Measurements from ENCODE around the gene KRT4.

The KRT4 gene

GRCh38 chr12:52792185-52793029 is 21.5 kb downstream of the KRT4 start:
- DNase-seq (ENCODE audit: low read depth) = no peak

DNA sequence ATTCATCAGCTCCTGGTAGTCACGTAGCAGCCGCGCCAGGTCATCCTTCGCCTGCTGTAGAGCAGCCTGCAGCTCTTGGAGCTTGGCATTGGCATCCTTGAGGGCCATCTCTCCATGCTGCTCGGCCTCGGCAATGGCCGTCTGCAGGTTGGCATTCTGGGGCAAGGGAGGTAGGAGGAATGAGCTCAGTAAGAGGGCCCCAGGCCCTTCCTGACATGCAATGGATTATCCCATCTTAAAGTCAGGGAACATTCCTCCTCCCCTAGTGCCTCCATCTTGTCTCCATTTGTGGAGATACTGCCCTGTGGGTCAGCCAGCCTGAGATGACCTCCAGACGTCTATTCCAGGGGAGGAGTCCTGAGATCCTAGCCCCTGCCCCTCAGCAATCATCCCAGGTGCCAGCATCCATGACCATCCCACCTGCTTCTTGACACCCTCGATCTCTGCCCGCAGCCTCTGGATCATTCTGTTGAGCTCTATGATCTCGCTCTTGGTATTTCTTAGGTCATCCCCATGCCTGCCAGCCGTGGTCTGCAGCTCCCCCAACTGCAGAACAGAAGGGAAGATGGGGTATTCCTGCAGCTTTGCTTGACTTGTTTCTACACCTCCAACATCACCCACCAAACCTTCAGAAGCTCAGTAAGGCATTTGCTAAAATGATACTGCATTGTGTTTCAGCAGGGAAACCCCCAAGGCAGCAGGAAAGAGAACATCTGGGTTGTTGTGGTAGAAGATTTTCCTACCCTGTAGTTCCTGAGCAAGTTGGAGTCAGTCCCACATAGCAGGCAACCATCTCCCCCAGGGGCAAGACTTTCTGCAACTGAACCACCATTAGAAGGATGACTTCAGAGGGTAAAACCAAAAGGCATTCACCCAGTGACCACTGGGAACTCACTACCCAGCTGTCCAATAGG is 22.4 kb downstream of the KRT4 start:
- DNase-seq (ENCODE audit: low read depth) = no peak

DNA sequence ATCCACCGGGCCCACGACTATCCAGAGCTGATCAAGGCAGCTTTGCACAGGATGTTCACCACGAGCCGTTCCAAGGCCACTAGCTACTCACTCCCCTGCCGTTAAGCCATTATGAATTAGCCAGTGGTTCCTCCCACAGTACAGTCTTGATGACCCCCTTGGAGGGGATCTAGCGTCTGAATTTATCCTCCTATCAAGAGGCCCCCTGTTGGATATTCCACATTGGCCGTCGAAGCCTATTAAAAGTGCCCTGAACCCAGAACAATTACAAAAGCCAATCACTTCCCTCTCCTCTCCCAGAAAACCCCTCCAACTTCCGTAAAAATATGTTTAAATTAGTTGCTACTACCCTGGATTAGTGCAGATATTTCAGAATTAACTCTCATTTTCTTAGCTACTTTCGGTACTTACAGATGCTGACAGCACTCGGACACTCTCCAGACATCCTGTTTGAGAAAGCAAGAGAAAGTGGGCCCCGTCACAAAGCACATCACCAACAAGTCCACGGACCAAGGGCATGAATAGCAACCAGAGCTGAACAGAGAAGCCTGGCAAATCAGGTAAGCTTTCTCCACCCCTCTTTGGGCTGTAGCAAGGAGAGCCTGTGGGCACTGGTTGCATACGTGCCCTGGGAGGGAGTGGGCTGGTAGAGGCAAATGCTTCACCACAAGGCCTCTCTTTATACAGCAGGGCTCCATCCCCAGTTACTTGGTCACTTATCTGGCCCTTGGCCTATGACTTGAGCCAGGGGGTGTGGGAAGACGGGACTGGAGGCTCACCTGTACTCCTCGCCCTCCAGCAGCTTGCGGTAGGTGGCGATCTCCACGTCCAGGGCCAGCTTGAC is 23.3 kb downstream of the KRT4 start:
- no peak for DNase-seq (ENCODE audit: low read depth)

- DNase-seq (ENCODE audit: low read depth) = no peak
Measured at GRCh38 chr12:52789637-52790426, 24.1 kb downstream of the KRT4 start.

- no peak for DNase-seq (ENCODE audit: low read depth)
Measured at GRCh38 chr12:52788876-52789636, 24.9 kb downstream of the KRT4 start.

DNA sequence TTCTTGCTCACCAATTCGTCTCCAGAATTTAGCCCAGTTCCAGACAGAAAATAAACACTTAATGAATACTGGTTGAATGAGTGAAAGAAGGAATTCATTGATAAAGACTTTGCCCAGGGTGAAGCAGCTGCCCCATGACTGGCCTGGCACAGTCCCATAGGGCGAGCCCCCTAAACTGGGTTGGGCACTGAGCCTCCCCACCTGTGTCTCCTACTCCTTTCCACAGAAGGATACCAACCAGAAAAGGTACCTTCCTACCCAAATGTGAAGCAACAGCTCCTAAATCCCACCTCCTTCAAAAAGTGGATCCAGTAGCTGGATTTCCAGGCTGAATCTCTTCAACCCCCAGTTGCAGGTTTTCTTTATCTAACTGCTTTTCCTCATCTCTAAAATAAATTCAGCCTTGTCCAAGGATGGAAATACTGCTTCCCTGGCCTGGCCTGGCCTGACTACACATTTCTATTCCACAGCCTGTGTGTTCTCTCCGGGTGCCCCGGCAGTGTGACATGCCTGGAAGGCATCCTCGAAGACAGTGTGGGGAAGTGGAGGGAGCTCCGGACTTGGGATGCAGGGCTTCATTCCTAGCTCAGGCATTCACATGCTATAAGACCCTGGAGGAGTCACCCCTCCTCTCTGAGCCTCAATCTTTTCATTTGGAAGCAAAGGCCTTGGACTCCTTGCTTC is 25.6 kb downstream of the KRT4 start:
- DNase-seq (ENCODE audit: low read depth) = no peak

DNA sequence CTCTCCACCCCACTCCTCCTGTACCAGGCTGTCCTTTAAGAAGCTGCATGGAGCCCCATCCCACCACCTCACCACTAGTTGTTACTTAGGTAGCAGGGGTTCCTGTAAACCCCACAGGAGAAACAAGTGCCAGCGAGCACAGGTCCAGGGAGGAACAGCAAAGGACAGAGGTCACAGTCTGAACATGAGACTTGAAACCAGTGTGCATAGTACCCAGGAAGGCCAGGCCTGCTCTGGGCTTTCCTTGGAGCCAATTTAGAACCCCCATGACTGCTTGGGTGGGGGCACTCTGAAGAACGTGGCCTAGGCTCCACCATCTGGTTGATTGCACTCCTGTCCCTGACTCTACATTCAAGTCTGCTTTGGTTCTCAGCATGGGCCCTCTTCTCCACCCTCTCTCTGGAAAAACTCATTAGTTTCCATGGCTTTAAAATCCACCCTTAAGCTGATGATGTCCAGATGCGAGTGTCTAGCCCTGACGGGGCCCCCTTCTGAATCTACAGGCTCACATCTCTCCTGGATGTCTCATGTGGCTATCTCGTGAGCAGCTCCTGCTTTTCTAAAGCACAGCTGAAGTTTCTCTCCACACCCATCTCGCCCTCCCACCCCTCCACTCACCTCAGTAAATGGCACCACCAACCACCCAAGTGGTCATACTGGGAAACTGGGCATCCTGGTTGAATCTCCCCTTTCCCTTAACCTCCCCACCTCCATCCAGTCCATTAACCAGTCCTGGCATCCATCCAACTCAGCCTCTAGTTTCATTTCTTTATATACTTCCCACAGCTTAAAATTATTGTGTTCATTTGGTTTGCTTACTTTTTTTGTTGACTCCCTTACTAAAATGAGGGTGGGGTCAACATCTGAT is 26.4 kb downstream of the KRT4 start:
- no peak for DNase-seq (ENCODE audit: low read depth)

DNA sequence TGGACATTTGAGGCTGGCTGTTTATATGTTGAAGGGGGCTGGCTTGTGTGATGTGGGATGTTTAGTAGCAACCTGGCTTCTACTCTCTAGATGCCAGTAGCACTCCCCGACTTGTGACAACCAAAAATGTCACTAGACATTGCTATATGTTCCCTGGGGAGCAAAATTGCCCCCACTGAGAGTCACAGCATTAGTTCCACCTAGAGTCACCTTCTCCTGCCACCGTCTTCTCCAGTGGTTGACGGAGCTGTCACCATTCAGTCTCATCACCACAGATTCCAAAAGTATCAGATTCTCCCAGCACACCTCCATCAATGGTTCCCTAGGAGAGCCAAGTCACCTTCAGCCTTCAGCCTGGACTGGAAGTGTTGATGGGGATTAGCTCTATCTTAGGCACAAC is 29.0 kb downstream of the KRT4 start:
- DNase-seq (ENCODE audit: low read depth) = no peak

DNA sequence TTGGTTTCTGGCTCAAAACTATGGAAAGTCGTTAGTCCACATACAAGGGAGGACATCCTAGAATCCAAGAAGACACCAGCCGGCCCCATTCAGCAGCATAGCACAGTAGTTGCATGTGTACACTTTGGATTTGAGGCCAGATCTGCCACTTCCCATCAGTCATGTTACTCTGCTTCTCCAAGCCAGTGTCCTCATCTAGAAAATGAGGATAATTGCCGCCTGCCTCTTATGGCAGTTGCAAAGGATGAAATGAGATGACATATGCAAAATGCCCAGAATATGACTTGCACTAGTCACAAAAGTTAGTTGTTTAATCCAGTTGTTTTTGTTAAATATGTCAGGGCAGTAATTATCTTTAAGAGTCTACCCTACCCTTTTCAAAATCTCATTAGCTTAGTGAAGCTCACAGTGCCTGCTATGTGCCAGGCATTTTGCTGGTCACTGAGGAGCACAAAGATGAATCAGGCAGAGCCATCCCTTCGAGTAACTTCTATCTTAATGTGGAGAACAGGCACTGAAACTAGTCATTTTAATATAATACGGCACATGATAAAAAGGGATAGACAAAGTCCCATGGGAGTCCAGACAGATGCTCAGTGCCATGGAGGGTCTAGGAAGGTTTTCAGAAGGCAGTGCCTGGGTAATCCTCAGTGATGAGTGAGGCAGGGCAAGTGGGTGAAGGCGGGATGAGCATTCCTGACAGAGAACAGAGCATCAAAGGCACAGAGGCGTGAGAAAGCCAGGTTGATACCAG is 30.2 kb downstream of the KRT4 start:
- no peak for DNase-seq (ENCODE audit: low read depth)

DNA sequence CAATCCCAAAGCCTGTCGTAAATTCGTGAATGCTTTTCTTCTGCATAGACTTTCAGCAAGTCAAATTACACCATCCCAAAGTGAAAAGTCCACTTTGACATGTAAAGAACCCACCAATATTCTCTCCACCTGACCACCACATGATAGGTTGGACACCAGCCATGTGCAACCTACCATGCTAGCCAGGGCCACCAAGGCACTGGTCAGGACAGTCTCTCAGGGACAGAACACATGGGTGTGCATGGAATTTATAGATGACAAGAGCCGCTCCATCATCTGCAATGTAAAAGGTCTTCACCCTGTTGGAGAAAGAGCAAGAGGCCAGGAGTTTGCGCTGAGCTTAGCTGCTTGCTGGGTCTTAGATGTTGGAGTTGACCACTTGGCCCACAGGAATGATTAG is 31.4 kb downstream of the KRT4 start:
- DNase-seq (ENCODE audit: low read depth) = no peak

DNA sequence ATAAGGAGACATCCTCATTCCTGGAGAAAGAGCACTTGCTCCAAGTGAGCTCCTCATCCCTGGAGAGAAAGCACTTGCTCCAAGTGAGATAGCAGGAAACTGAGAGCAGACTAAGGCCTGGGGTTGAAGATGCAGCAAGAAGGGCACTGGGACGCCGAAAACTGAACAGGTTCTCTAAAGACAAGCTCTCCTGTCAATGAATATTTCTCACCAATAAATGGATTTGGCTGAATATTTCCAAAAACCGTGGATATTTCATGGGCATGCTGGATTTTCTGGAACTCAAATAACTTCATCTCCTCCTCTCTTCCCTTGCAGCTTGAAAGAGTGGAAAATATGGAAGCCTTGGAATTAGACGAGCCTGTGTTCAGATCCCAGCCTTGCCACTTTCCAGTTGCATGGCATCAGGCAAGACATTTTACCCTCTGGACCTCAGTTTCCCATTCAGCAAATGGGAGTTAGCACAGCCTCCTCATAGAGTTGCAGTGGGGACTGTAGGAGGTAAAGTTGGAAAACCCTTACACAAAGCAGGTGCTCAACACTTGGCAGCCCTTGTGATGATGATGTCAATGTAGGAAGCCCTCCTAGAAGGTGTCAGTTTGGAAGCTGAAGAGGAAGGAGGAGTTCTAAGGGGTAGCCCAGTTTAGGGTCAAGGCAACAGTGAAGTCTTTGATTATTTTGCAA is 32.4 kb downstream of the KRT4 start:
- DNase-seq (ENCODE audit: low read depth) = no peak

- no peak for DNase-seq (ENCODE audit: low read depth)
Measured at GRCh38 chr12:52779914-52780313, 34.0 kb downstream of the KRT4 start.

GRCh38 chr12:52778833-52779232 is 35.1 kb downstream of the KRT4 start:
- DNase-seq (ENCODE audit: low read depth) = no peak

- no peak for DNase-seq (ENCODE audit: low read depth)
Measured at GRCh38 chr12:52777566-52777965, 36.4 kb downstream of the KRT4 start.

DNA sequence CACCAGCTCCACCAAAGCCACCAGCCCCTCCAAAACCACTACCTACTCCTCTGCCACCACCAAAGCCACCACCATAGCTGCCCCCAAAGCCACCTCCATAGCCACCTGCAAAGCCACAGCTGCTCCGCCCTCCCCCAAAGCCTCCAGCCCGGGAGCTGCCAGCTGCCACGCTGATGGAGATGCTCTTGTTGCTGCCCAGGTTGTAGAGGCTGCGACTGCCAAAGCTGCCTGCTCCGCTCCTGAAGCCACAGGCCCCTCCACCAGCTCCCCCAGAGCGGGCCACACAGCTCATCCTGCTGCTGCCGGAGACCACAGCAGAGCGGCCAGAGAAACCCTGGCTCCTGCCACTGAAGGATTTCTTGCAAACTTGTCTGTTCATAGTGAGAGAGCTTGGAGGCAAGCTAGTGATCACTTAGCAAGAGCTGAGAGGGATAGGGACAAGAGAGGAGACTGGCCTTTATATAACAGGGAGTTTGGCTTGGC is 37.0 kb downstream of the KRT4 start, which contains the start of gene KRT76:
Gene KRT76, minus strand, starts transcription at position 433 of the 483 bp plus-strand sequence. Its CDS starts 54 bp downstream, at position 379.
- no peak for DNase-seq (ENCODE audit: low read depth)

DNA sequence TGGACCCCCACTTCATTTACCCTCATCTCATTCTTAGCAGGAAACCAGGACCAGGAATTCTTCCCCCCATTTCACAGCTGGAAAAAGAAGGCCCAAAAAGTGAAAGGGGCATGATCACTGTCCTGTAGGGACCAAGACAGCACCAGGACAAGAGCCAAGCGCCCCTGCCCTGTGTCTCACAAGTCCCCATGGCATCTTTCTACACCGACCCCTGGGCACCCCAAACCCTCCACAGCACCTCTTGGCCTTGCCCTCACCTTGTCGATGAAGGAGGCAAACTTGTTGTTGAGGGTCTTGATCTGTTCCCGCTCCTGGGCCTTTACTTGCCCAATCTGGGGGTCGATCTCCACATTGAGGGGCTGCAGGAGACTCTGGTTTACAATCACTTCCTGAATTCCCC is 37.5 kb downstream of the KRT4 start:
- DNase-seq (ENCODE audit: low read depth) = no peak

GRCh38 chr12:52774629-52775250 is 39.2 kb downstream of the KRT4 start:
- DNase-seq (ENCODE audit: low read depth) = no peak

All from stimulated activated CD8-positive, alpha-beta memory T cell treated with anti-CD3 and anti-CD28 coated beads, Interleukin-7, amount 100 ng/mL, for 24 hours (primary cell).